T-cell (primary cell): Measurements from ENCODE around the gene KIF12. TPM values are rescaled to one million over a fixed set of nuclear protein-coding genes. Genes with fewer than 3 reads are reported as not detected.
A peak's percentile ranks its signal among the peaks of the same experiment; 100 is the strongest.

Experiments used
- ATAC-seq, 4 experiments: fragments of 200-7000 bp in 3 of 4; fragments of 150-1000 bp in 1 of 4; cut with Tn5 transposase; replicated peaks in 1 of 4; 1 replicate in 3 of 4; 2 replicates in 1 of 4; pipeline ENCODE4 v1.10.0; 2021; ENCODE audit warnings: moderate library complexity in 3 of 4, mild to moderate bottlenecking in 2 of 4, moderate number of reproducible peaks in 1 of 4
- CTCF ChIA-PET, 2 donors: fragments of 300-600 bp; sonication (Branson Sonifier 250); formaldehyde crosslinking; loops; one replicate each; lab custom pipeline; 2022; ENCODE audit warnings: antibody characterized with exemption in 2 of 2; lab: Charles Lee
- POLR2A ChIA-PET, 2 donors: fragments of 300-600 bp; sonication (Branson Sonifier 250); formaldehyde crosslinking; loops; one replicate each; lab custom pipeline; 2022; ENCODE audit warnings: antibody characterized with exemption in 2 of 2; lab: Charles Lee
- DNase-seq, 35 experiments: peaks; one replicate each; pipeline versions ENCODE4 v3.0.0 to v3.0.0-alpha.2; 2013 to 2023
- H3K27ac ChIP-seq: one replicate; pipeline ENCODE4 v1.5.1; 2013; ENCODE audit warnings: low read length
- H3K27me3 ChIP-seq, 2 experiments: replicated peaks in 1 of 2; 1 replicate in 1 of 2; 2 replicates in 1 of 2; pipeline versions ENCODE4 v1.6.1 to v1.7.0; 2013; ENCODE audit warnings: low read length in 1 of 2, mixed read lengths in 1 of 2; ENCODE audit not compliant: control insufficient read depth in 2 of 2, insufficient read depth in 2 of 2; ENCODE audit errors: extremely low read depth in 1 of 2
- H3K36me3 ChIP-seq, 2 donors: 1 replicate in 1 of 2; 2 replicates in 1 of 2; pipeline versions ENCODE4 v1.6.1 to v1.7.0; 2013; ENCODE audit warnings: low read length in 1 of 2; ENCODE audit not compliant: control insufficient read depth in 2 of 2, insufficient read depth in 1 of 2; ENCODE audit errors: extremely low read depth in 1 of 2
- H3K4me1 ChIP-seq, 2 experiments: 1 replicate in 1 of 2; 2 replicates in 1 of 2; pipeline versions ENCODE4 v1.6.1 to v1.7.0; 2013; ENCODE audit warnings: low read length in 2 of 2, mixed read lengths in 1 of 2; ENCODE audit not compliant: insufficient read depth in 2 of 2, control insufficient read depth in 1 of 2; ENCODE audit errors: extremely low read depth in 1 of 2
- H3K4me3 ChIP-seq, 2 donors: 1 replicate in 1 of 2; 2 replicates in 1 of 2; pipeline versions ENCODE4 v1.5.1 to v1.7.0; 2013; ENCODE audit warnings: mild to moderate bottlenecking in 2 of 2, low read length in 1 of 2, moderate library complexity in 1 of 2; ENCODE audit not compliant: control insufficient read depth in 1 of 2; ENCODE audit errors: extremely low read depth in 1 of 2
- H3K9me3 ChIP-seq: 2 replicates; pipeline ENCODE4 v1.7.0; 2013
- H3K27ac Mint-ChIP-seq, 2 donors: one replicate each; pipeline ENCODE4 v1.8.0; 2020 to 2021; ENCODE audit warnings: mild to moderate bottlenecking in 2 of 2, mixed read lengths in 2 of 2
- H3K27me3 Mint-ChIP-seq, 2 donors: one replicate each; pipeline ENCODE4 v1.8.0; 2021 to 2022; ENCODE audit warnings: mixed read lengths in 2 of 2
- H3K36me3 Mint-ChIP-seq: one replicate; pipeline ENCODE4 v1.8.0; 2021; ENCODE audit warnings: mixed read lengths
- H3K4me1 Mint-ChIP-seq, 3 donors: one replicate each; pipeline ENCODE4 v1.8.0; 2020 to 2022; ENCODE audit warnings: mixed read lengths in 3 of 3, mild to moderate bottlenecking in 1 of 3
- H3K4me3 Mint-ChIP-seq, 3 donors: one replicate each; pipeline ENCODE4 v1.8.0; 2020 to 2022; ENCODE audit warnings: mild to moderate bottlenecking in 3 of 3, mixed read lengths in 3 of 3, moderate library complexity in 3 of 3
- H3K9me3 Mint-ChIP-seq, 3 donors: one replicate each; pipeline ENCODE4 v1.8.0; 2020 to 2022; ENCODE audit warnings: mixed read lengths in 3 of 3
- WGBS: methylation state at CpG from one replicate; pipeline ENCODE4 v1.1.5; 2013; ENCODE audit warnings: missing lambda C conversion rate; ENCODE audit not compliant: insufficient coverage; 5-methylcytosine and 5-hydroxymethylcytosine counted together
- total RNA-seq, 35 experiments: library from RNA in 6 of 35; stranded (reverse) in 6 of 35; fragments of 120-200 nt in 1 of 35; gene quantifications; one replicate each; pipeline versions ENCODE4 v1.2.1 to v1.2.4 and lab custom pipeline; 2013 to 2026

The KIF12 gene
- total RNA-seq (under 1 TPM in 1 of 5 donors, not detected in 4; 0.10 TPM), total RNA-seq (lab: John Stamatoyannopoulos, UW) (0 to 0.12 (median 0) reads per million in 29 experiments)
- not detected for total RNA-seq (2013)

GRCh38 chr9:114098936-114099668 lies at the start of gene KIF12:
Gene KIF12 (minus strand): TSS chr9:114099292. CDS start chr9:114099276, 16 bp downstream.
- Mint-ChIP-seq H3K9me3 (peaks cover 0 to 8% (median 3%) of the 10 kb centered on the region in 3 donors), H3K4me1 (peaks cover 11 to 16% (median 12%) of the 10 kb centered on the region in 3 donors), H3K27ac (no peak within 1 kb of the TSS), H3K27me3 (peaks cover 40 to 54% of the 10 kb centered on the region in 2 donors), H3K36me3 (peaks cover 3% of the 10 kb centered on the region), H3K4me3 (peak within 1 kb of the TSS in 2 of 3 donors; percentile 46 to 71)
- ChIA-PET POLR2A (no interaction called here), CTCF (no interaction called here)
- Histone ChIP-seq H3K4me1 (peaks cover 0 to 5% of the 10 kb centered on the region in 2 experiments), H3K9me3 (no peaks in the 10 kb centered on the region), H3K27ac (no peak within 1 kb of the TSS), H3K4me3 (no peak within 1 kb of the TSS), H3K27me3 (peaks cover 4 to 55% of the 10 kb centered on the region in 2 experiments), H3K36me3 (no peaks in the 10 kb centered on the region)
- DNase-seq (no peak), ATAC-seq (no peak)
- 69% methylated on average over 28 of the region's 32 CpGs for WGBS

GRCh38 chr9:114146735-114147134 lies 47.6 kb upstream of the KIF12 start:
- Mint-ChIP-seq H3K9me3 (no peaks in the 10 kb centered on the region), H3K36me3 (no peaks in the 10 kb centered on the region), H3K4me1 (no peaks in the 10 kb centered on the region), H3K27ac (no peak overlapping the region), H3K4me3 (no peak overlapping the region), H3K27me3 (peaks cover 33 to 51% of the 10 kb centered on the region in 2 donors)
- CTCF ChIA-PET: no interaction called here
- no peak for DNase-seq
- H3K27me3 ChIP-seq: peaks cover 0 to 43% of the 10 kb centered on the region in 2 experiments
- no peak for ATAC-seq
- 81% methylated on average over 6 of the region's 6 CpGs for WGBS
- H3K27ac ChIP-seq: no peak overlapping the region
- H3K36me3 ChIP-seq: no peaks in the 10 kb centered on the region
- POLR2A ChIA-PET: no interaction called here
- H3K9me3 ChIP-seq: no peaks in the 10 kb centered on the region
- no peak overlapping the region for H3K4me3 ChIP-seq
- H3K4me1 ChIP-seq: no peaks in the 10 kb centered on the region

- ChIA-PET CTCF (no interaction called here), POLR2A (no interaction called here)
- 86% methylated on average over 1 of the region's 5 CpGs for WGBS
- H3K36me3 ChIP-seq: no peaks in the 10 kb centered on the region
- H3K27ac Mint-ChIP-seq: no peak overlapping the region
- no peak overlapping the region for H3K4me3 ChIP-seq
- H3K4me3 Mint-ChIP-seq: no peak overlapping the region
- no peaks in the 10 kb centered on the region for H3K36me3 Mint-ChIP-seq
- ATAC-seq (no peak), DNase-seq (no peak)
- no peaks in the 10 kb centered on the region for H3K4me1 ChIP-seq
- H3K9me3 ChIP-seq: no peaks in the 10 kb centered on the region
- no peaks in the 10 kb centered on the region for H3K4me1 Mint-ChIP-seq
- H3K27ac ChIP-seq: no peak overlapping the region
- H3K27me3 Mint-ChIP-seq: peaks cover 18 to 36% of the 10 kb centered on the region in 2 donors
- H3K9me3 Mint-ChIP-seq: no peaks in the 10 kb centered on the region
- H3K27me3 ChIP-seq: peaks cover 0 to 23% of the 10 kb centered on the region in 2 experiments
Observed at GRCh38 chr9:114143234-114143633, 44.1 kb upstream of the KIF12 start.

- 82% methylated on average over 5 of the region's 7 CpGs for WGBS
- Mint-ChIP-seq H3K9me3 (no peaks in the 10 kb centered on the region), H3K4me1 (no peaks in the 10 kb centered on the region), H3K27ac (no peak overlapping the region), H3K4me3 (no peak overlapping the region), H3K36me3 (no peaks in the 10 kb centered on the region), H3K27me3 (peaks cover 26 to 39% of the 10 kb centered on the region in 2 donors)
- Histone ChIP-seq H3K4me3 (no peak overlapping the region), H3K27ac (no peak overlapping the region), H3K4me1 (no peaks in the 10 kb centered on the region), H3K36me3 (no peaks in the 10 kb centered on the region), H3K9me3 (no peaks in the 10 kb centered on the region), H3K27me3 (peaks cover 0 to 25% of the 10 kb centered on the region in 2 experiments)
- DNase-seq (no peak), ATAC-seq (no peak)
- CTCF ChIA-PET: no interaction called here
- POLR2A ChIA-PET: no interaction called here
Observed at GRCh38 chr9:114141553-114142402, 42.7 kb upstream of the KIF12 start.

GRCh38 chr9:114140850-114141249 lies 41.8 kb upstream of the KIF12 start:
- Histone ChIP-seq H3K9me3 (no peaks in the 10 kb centered on the region), H3K4me3 (no peak overlapping the region), H3K27ac (no peak overlapping the region), H3K36me3 (no peaks in the 10 kb centered on the region), H3K4me1 (no peaks in the 10 kb centered on the region), H3K27me3 (peaks cover 0 to 26% of the 10 kb centered on the region in 2 experiments)
- Mint-ChIP-seq H3K4me3 (no peak overlapping the region), H3K4me1 (no peaks in the 10 kb centered on the region), H3K9me3 (no peaks in the 10 kb centered on the region), H3K27ac (no peak overlapping the region), H3K27me3 (peaks cover 20 to 31% of the 10 kb centered on the region in 2 donors), H3K36me3 (no peaks in the 10 kb centered on the region)
- ATAC-seq (no peak), DNase-seq (no peak)
- 37% methylated on average over 3 of the region's 4 CpGs for WGBS
- ChIA-PET CTCF (interaction anchor here in 1 of 2 donors (0.6 kb wide), 1 partner anchor 31 kb away, joined by 6 read pairs; no protein-coding TSS in a partner anchor), POLR2A (no interaction called here)

GRCh38 chr9:114140401-114140800 lies 41.3 kb upstream of the KIF12 start:
- no peak overlapping the region for H3K4me3 Mint-ChIP-seq
- peaks cover 0 to 29% of the 10 kb centered on the region in 2 experiments for H3K27me3 ChIP-seq
- H3K27ac Mint-ChIP-seq: no peak overlapping the region
- no peak overlapping the region for H3K4me3 ChIP-seq
- H3K9me3 Mint-ChIP-seq: no peaks in the 10 kb centered on the region
- peaks cover 24 to 31% of the 10 kb centered on the region in 2 donors for H3K27me3 Mint-ChIP-seq
- no peaks in the 10 kb centered on the region for H3K9me3 ChIP-seq
- no peaks in the 10 kb centered on the region for H3K4me1 Mint-ChIP-seq
- no peak overlapping the region for H3K27ac ChIP-seq
- no peaks in the 10 kb centered on the region for H3K36me3 Mint-ChIP-seq
- no peaks in the 10 kb centered on the region for H3K4me1 ChIP-seq
- ChIA-PET POLR2A (no interaction called here), CTCF (interaction anchor here in 1 of 2 donors (0.6 kb wide), 1 partner anchor 31 kb away, joined by 6 read pairs; no protein-coding TSS in a partner anchor)
- no peak for ATAC-seq
- DNase-seq: no peak
- H3K36me3 ChIP-seq: no peaks in the 10 kb centered on the region
- WGBS: 100% methylated on average over 1 of the region's 2 CpGs
